DND-41 (cell line): ENCODE results near the gene YEATS2.

ENCODE experiments used
- CTCF ChIP-seq: IDR thresholded peaks from 2 replicates; pipeline ENCODE4 v1.5.1; 2012; ENCODE audit warnings: borderline replicate concordance, low read length, moderate library complexity, mild to moderate bottlenecking; ENCODE audit not compliant: poor library complexity, severe bottlenecking; ENCODE audit errors: extremely low read depth
- EZH2 ChIP-seq: IDR thresholded peaks from 3 replicates; pipeline ENCODE4 v1.6.1; 2012; ENCODE audit warnings: borderline replicate concordance, low read depth, mild to moderate bottlenecking, moderate library complexity, low read length, inconsistent platforms; ENCODE audit not compliant: severe bottlenecking

GRCh38 chr3:183824761-183825455 is 127.3 kb downstream of the YEATS2 start:
- no peak for TF ChIP-seq CTCF
- no peak for TF ChIP-seq EZH2
